Uterus (tissue), 2 donors: Measurements from ENCODE around the gene COQ3.

Experiments used
- POLR2A ChIP-seq, 2 donors: fragments of 450-650 bp; IDR thresholded peaks; one replicate each; pipeline ENCODE4 v1.6.1; 2016; ENCODE audit warnings: antibody characterized with exemption in 2 of 2, mild to moderate bottlenecking in 1 of 2, moderate library complexity in 1 of 2
- TF ChIP-seq, protein P1 (sequence below), 4 experiments: fragments of 200-600 bp in 2 of 4; fragments of 450-650 bp in 2 of 4; sonication (generic) in 2 of 4; IDR thresholded peaks; one replicate each; pipeline ENCODE4 v1.5.1; 2016 to 2019; ENCODE audit warnings: antibody characterized with exemption in 4 of 4, mild to moderate bottlenecking in 2 of 4, moderate library complexity in 1 of 4

DNA sequence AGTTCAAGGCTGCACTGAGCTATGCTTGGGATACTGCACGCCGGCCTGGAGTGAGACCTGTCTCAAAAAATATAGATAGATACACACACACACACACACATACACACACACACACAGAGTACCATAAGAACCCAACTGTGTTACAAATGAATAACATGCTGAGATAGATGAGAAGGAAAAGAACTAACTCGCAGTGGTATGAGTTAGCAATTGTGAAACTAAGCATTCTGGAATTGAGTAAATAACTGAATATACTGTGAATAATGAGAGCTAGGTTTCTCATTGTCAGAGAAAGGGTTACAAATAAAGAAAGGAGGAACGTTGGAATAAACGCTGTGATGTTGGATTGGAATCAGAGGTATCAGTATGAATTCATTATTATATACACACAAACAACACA lies 30.0 kb downstream of the COQ3 start:
- TF ChIP-seq, protein P1, sequence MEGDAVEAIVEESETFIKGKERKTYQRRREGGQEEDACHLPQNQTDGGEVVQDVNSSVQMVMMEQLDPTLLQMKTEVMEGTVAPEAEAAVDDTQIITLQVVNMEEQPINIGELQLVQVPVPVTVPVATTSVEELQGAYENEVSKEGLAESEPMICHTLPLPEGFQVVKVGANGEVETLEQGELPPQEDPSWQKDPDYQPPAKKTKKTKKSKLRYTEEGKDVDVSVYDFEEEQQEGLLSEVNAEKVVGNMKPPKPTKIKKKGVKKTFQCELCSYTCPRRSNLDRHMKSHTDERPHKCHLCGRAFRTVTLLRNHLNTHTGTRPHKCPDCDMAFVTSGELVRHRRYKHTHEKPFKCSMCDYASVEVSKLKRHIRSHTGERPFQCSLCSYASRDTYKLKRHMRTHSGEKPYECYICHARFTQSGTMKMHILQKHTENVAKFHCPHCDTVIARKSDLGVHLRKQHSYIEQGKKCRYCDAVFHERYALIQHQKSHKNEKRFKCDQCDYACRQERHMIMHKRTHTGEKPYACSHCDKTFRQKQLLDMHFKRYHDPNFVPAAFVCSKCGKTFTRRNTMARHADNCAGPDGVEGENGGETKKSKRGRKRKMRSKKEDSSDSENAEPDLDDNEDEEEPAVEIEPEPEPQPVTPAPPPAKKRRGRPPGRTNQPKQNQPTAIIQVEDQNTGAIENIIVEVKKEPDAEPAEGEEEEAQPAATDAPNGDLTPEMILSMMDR (IDR thresholded peaks at IDR 0.05) = no peak
- TF ChIP-seq POLR2A (IDR thresholded peaks at IDR 0.05) = no peak
